Activated T-cell treated with anti-CD3 and anti-CD28 coated beads, Interleukin-2, amount 50 U/mL, for 1 hour (primary cell): Measurements from ENCODE around the gene ENPP7.
A peak's percentile ranks its signal among the peaks of the same experiment; 100 is the strongest.
"Not testable (repeated sequence)": the region's sequence is repeated elsewhere in the genome, so short reads cannot be mapped to it uniquely, and the experiment has no call there.

Experiments
- DNase-seq: peaks from one replicate; pipeline ENCODE4 v3.0.0-alpha.2; 2020

Gene ENPP7

GRCh38 chr17:79749958-79750357 lies 19.2 kb downstream of the ENPP7 start:
- DNase-seq = no peak

- no peak for DNase-seq
These were observed 20.2 kb downstream of the ENPP7 start for GRCh38 chr17:79750650-79751545.

GRCh38 chr17:79752175-79752574 lies 21.4 kb downstream of the ENPP7 start:
- no peak for DNase-seq

- no peak for DNase-seq
These were observed 23.6 kb downstream of the ENPP7 start for GRCh38 chr17:79754370-79754769.

- not testable (repeated sequence) for DNase-seq
These were observed 24.2 kb downstream of the ENPP7 start for GRCh38 chr17:79754903-79755302.

- no peak for DNase-seq
These were observed 24.8 kb downstream of the ENPP7 start for GRCh38 chr17:79755591-79755990.

- DNase-seq = no peak
These were observed 26.5 kb downstream of the ENPP7 start for GRCh38 chr17:79757140-79757745.

GRCh38 chr17:79758271-79758670 lies 27.5 kb downstream of the ENPP7 start:
- DNase-seq = no peak

GRCh38 chr17:79760197-79760906 lies 29.6 kb downstream of the ENPP7 start:
- DNase-seq = no peak

- no peak for DNase-seq
These were observed 31.3 kb downstream of the ENPP7 start for GRCh38 chr17:79761894-79762589.

- DNase-seq = no peak
These were observed 35.0 kb downstream of the ENPP7 start for GRCh38 chr17:79765708-79766107.

GRCh38 chr17:79769570-79770506 lies 39.1 kb downstream of the ENPP7 start:
- no peak for DNase-seq

GRCh38 chr17:79771276-79771675 lies 40.5 kb downstream of the ENPP7 start:
- DNase-seq = no peak

- not testable (repeated sequence) for DNase-seq
These were observed 42.0 kb downstream of the ENPP7 start for GRCh38 chr17:79772726-79773125.

- DNase-seq = no peak
These were observed 43.8 kb downstream of the ENPP7 start for GRCh38 chr17:79774561-79774975.

GRCh38 chr17:79775632-79776031 lies 44.9 kb downstream of the ENPP7 start:
- no peak for DNase-seq

- DNase-seq = no peak
These were observed 45.8 kb downstream of the ENPP7 start for GRCh38 chr17:79776376-79777119.

- no peak for DNase-seq
These were observed 46.6 kb downstream of the ENPP7 start for GRCh38 chr17:79777120-79777893.

- DNase-seq = peak; percentile 86
These were observed 47.3 kb downstream of the ENPP7 start, which contains the start of gene CBX2 for GRCh38 chr17:79777894-79778503. TSS of gene CBX2 (plus strand) at chr17:79778148. CDS start at chr17:79778236, 88 bp downstream.
